H1 (cell line): ENCODE results near the gene PPA2.

Experiments used
- EZH2 ChIP-seq: fragments of 200-600 bp; sonication (generic); IDR thresholded peaks from 2 replicates; pipeline ENCODE4 v1.7.1; 2012; ENCODE audit warnings: low read depth, mild to moderate bottlenecking, moderate library complexity, low read length, inconsistent platforms; ENCODE audit not compliant: severe bottlenecking
- GTF2F1 ChIP-seq: IDR thresholded peaks from 2 replicates; pipeline ENCODE4 v1.6.1; 2012; ENCODE audit warnings: low read depth, low read length, improper control_type of control experiment, borderline replicate concordance
- POLR2A ChIP-seq, 2 experiments: IDR thresholded peaks; 1 replicate in 1 of 2; 2 replicates in 1 of 2; pipeline ENCODE4 v1.6.1; 2011; ENCODE audit warnings: low read depth in 2 of 2, low read length in 2 of 2, mild to moderate bottlenecking in 2 of 2; ENCODE audit errors: control extremely low read depth in 1 of 2
- POLR2AphosphoS5 ChIP-seq: IDR thresholded peaks from 2 replicates; pipeline ENCODE4 v1.6.1; 2011; ENCODE audit warnings: low read depth, low read length
- SIRT6 ChIP-seq: IDR thresholded peaks from one replicate; pipeline ENCODE4 v1.7.1; 2012; ENCODE audit warnings: low read length, inconsistent platforms
- TF ChIP-seq, protein P1 (sequence below): IDR thresholded peaks from 2 replicates; pipeline ENCODE4 v1.6.1; 2011; ENCODE audit warnings: low read length, improper control_type of control experiment
- TF ChIP-seq, protein P2 (sequence below), 3 experiments: IDR thresholded peaks; 1 replicate in 2 of 3; 2 replicates in 1 of 3; pipeline versions ENCODE4 v1.5.1 to v1.6.1; 2011; ENCODE audit warnings: low read length in 3 of 3, mild to moderate bottlenecking in 3 of 3, inconsistent platforms in 2 of 3, low read depth in 1 of 3, moderate library complexity in 1 of 3; ENCODE audit not compliant: insufficient read depth in 1 of 3; ENCODE audit errors: control extremely low read depth in 1 of 3

- TF ChIP-seq SIRT6: no peak
- TF ChIP-seq, protein P1, sequence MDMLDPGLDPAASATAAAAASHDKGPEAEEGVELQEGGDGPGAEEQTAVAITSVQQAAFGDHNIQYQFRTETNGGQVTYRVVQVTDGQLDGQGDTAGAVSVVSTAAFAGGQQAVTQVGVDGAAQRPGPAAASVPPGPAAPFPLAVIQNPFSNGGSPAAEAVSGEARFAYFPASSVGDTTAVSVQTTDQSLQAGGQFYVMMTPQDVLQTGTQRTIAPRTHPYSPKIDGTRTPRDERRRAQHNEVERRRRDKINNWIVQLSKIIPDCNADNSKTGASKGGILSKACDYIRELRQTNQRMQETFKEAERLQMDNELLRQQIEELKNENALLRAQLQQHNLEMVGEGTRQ: no peak
- TF ChIP-seq, protein P2, sequence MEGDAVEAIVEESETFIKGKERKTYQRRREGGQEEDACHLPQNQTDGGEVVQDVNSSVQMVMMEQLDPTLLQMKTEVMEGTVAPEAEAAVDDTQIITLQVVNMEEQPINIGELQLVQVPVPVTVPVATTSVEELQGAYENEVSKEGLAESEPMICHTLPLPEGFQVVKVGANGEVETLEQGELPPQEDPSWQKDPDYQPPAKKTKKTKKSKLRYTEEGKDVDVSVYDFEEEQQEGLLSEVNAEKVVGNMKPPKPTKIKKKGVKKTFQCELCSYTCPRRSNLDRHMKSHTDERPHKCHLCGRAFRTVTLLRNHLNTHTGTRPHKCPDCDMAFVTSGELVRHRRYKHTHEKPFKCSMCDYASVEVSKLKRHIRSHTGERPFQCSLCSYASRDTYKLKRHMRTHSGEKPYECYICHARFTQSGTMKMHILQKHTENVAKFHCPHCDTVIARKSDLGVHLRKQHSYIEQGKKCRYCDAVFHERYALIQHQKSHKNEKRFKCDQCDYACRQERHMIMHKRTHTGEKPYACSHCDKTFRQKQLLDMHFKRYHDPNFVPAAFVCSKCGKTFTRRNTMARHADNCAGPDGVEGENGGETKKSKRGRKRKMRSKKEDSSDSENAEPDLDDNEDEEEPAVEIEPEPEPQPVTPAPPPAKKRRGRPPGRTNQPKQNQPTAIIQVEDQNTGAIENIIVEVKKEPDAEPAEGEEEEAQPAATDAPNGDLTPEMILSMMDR (IDR thresholded peaks at IDR 0.05; ENCODE audit: control extremely low read depth in 1 of 3, insufficient read depth in 1 of 3, low read depth in 1 of 3, low read length in 3 of 3): no peak
- no peak for TF ChIP-seq POLR2AphosphoS5
- TF ChIP-seq EZH2: no peak
- no peak for TF ChIP-seq GTF2F1
- TF ChIP-seq POLR2A (IDR thresholded peaks at IDR 0.05; ENCODE audit: control extremely low read depth in 1 of 2, low read depth in 2 of 2, low read length in 2 of 2): no peak
Measured at GRCh38 chr4:105495667-105496066, 21.8 kb upstream of the PPA2 start.
